Fibroblast of villous mesenchyme (primary cell): ENCODE results near the gene CPD. TPM values are rescaled to one million over a fixed set of nuclear protein-coding genes. Genes with fewer than 3 reads are reported as not detected.
"Not testable (repeated sequence)": the region's sequence is repeated elsewhere in the genome, so short reads cannot be mapped to it uniquely, and the experiment has no call there.

Experiments used
- DNase-seq: peaks from one replicate; pipeline ENCODE4 v3.0.0-alpha.2; 2010; ENCODE audit warnings: low read depth
- H3K4me3 ChIP-seq: 2 replicates; pipeline ENCODE4 v1.5.1; 2011; ENCODE audit warnings: low read depth, mild to moderate bottlenecking, low read length
- CTCF ChIP-seq: IDR thresholded peaks from 2 replicates; pipeline ENCODE4 v1.5.1; 2012; ENCODE audit warnings: low read depth, mild to moderate bottlenecking, low read length; ENCODE audit not compliant: insufficient read depth
- total RNA-seq: library from RNA; depleted of rRNA; stranded (reverse); fragments of >200 nt; gene quantifications from 2 replicates; pipeline ENCODE4 v1.2.3, GENCODE V29; 2012

CPD gene
- total RNA-seq, 1 donor: 177 TPM

GRCh38 chr17:30345527-30346075 lies 33.1 kb upstream of the CPD start:
- no peak overlapping the region for H3K4me3 ChIP-seq
- no peak for TF ChIP-seq CTCF
- no peak for DNase-seq

- H3K4me3 ChIP-seq: no peak overlapping the region
- peak; percentile 68 for DNase-seq
- TF ChIP-seq CTCF: no peak
Observed at GRCh38 chr17:30346221-30346795, 32.4 kb upstream of the CPD start.

GRCh38 chr17:30347488-30347887 lies 31.2 kb upstream of the CPD start:
- DNase-seq: no peak
- TF ChIP-seq CTCF: no peak
- no peak overlapping the region for H3K4me3 ChIP-seq

GRCh38 chr17:30349252-30349651 lies 29.5 kb upstream of the CPD start:
- no peak overlapping the region for H3K4me3 ChIP-seq
- no peak for DNase-seq
- no peak for TF ChIP-seq CTCF

GRCh38 chr17:30351263-30351662 lies 27.5 kb upstream of the CPD start:
- DNase-seq, H3K4me3 ChIP-seq: not testable (repeated sequence)

- DNase-seq: no peak
- no peak overlapping the region for H3K4me3 ChIP-seq
- TF ChIP-seq CTCF: no peak
Observed at GRCh38 chr17:30351735-30352134, 27.0 kb upstream of the CPD start.

GRCh38 chr17:30352240-30352814 lies 26.4 kb upstream of the CPD start:
- no peak for DNase-seq

More at GRCh38 chr17:30352240-30352814, 26.4 kb upstream of the CPD start:
- H3K4me3 ChIP-seq: no peak overlapping the region
- no peak for TF ChIP-seq CTCF
